SK-N-SH treated with all-trans-retinoic acid at 6 μM for 48 hours (cell line): ENCODE results near the gene TMEM131.

ENCODE experiments used
- ATAC-seq: fragments of 200-7000 bp; cut with Tn5 transposase; 3 replicates; pipeline ENCODE4 v1.9.1; 2020; ENCODE audit warnings: mild to moderate bottlenecking, moderate library complexity
- CSDC2 ChIP-seq: fragments of 250-450 bp; sonication (Bioruptor Pico); IDR thresholded peaks from 2 replicates; pipeline ENCODE4 v1.5.0; 2020; ENCODE audit warnings: mild to moderate bottlenecking, moderate library complexity
- ESRRG ChIP-seq: fragments of 250-450 bp; sonication (Bioruptor Pico); IDR thresholded peaks from 2 replicates; pipeline ENCODE4 v1.6.1; 2021; ENCODE audit warnings: mild to moderate bottlenecking
- ISL1 ChIP-seq: fragments of 250-450 bp; sonication (Bioruptor Pico); IDR thresholded peaks from 2 replicates; pipeline ENCODE4 v2.1.2; 2022; ENCODE audit warnings: mild to moderate bottlenecking, moderate library complexity
- PATZ1 ChIP-seq: fragments of 250-450 bp; sonication (Bioruptor Pico); IDR thresholded peaks from 2 replicates; pipeline ENCODE4 v1.8.0; 2020; ENCODE audit warnings: mild to moderate bottlenecking, moderate library complexity, borderline replicate concordance
- PPARA ChIP-seq: fragments of 250-450 bp; sonication (Bioruptor Pico); IDR thresholded peaks from 2 replicates; pipeline ENCODE4 v1.5.0; 2020; ENCODE audit warnings: mild to moderate bottlenecking, borderline replicate concordance
- RARB ChIP-seq: fragments of 250-450 bp; sonication (Bioruptor Pico); IDR thresholded peaks from 2 replicates; pipeline ENCODE4 v1.8.0; 2021; ENCODE audit warnings: mild to moderate bottlenecking, moderate library complexity
- TCF4 ChIP-seq: fragments of 250-450 bp; sonication (Bioruptor Pico); IDR thresholded peaks from 2 replicates; pipeline ENCODE4 v1.8.0; 2021; ENCODE audit warnings: mild to moderate bottlenecking, moderate library complexity, borderline replicate concordance
- ZFP3 ChIP-seq: fragments of 250-450 bp; sonication (Bioruptor Pico); IDR thresholded peaks from 2 replicates; pipeline ENCODE4 v1.5.0; 2020; ENCODE audit warnings: mild to moderate bottlenecking, moderate library complexity
- TF ChIP-seq, protein P1 (sequence below): fragments of 250-450 bp; sonication (Bioruptor Pico); IDR thresholded peaks from 2 replicates; pipeline ENCODE4 v1.5.1; 2020; ENCODE audit warnings: low read depth, mild to moderate bottlenecking, moderate library complexity
- TF ChIP-seq, protein P2 (sequence below): fragments of 250-450 bp; sonication (Bioruptor Pico); IDR thresholded peaks from 2 replicates; pipeline ENCODE4 v1.5.0; 2020; ENCODE audit warnings: mild to moderate bottlenecking, moderate library complexity
- TF ChIP-seq, protein P3 (sequence below): fragments of 250-450 bp; sonication (Bioruptor Pico); IDR thresholded peaks from 2 replicates; pipeline ENCODE4 v1.8.0; 2021; ENCODE audit warnings: low read depth, mild to moderate bottlenecking, moderate library complexity, borderline replicate concordance
- TF ChIP-seq, protein P4 (sequence below): fragments of 250-450 bp; sonication (Bioruptor Pico); IDR thresholded peaks from 2 replicates; pipeline ENCODE4 v1.5.1; 2021; ENCODE audit warnings: mild to moderate bottlenecking, moderate library complexity

Gene TMEM131

DNA sequence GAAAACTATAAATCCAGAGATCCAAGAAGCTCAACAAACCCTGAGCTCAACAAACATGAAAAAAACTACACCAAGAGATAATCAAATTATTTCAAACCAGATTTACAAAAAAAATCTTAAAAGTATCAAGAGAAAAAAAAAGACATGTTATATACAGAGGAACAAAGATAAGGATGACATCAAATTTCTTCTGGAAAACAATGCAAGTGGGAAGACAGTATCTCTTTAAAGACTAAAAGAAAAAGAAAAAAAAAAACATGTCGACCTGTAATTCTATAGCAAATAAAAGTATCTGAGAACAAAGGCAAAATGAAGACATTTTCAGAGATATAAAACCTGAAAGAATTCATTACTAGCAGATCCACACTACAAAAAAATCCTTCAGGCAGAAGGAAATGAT is 21.3 kb downstream of the TMEM131 start:
- TF ChIP-seq PATZ1 (CRISPR knock-in tag), result no peak
- TF ChIP-seq, protein P1, sequence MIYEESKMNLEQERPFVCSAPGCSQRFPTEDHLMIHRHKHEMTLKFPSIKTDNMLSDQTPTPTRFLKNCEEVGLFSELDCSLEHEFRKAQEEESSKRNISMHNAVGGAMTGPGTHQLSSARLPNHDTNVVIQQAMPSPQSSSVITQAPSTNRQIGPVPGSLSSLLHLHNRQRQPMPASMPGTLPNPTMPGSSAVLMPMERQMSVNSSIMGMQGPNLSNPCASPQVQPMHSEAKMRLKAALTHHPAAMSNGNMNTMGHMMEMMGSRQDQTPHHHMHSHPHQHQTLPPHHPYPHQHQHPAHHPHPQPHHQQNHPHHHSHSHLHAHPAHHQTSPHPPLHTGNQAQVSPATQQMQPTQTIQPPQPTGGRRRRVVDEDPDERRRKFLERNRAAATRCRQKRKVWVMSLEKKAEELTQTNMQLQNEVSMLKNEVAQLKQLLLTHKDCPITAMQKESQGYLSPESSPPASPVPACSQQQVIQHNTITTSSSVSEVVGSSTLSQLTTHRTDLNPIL (CRISPR knock-in tag), result no peak
- TF ChIP-seq CSDC2, result no peak
- no peak for TF ChIP-seq TCF4 (CRISPR knock-in tag)
- no peak for TF ChIP-seq RARB (CRISPR knock-in tag)
- TF ChIP-seq, protein P2, sequence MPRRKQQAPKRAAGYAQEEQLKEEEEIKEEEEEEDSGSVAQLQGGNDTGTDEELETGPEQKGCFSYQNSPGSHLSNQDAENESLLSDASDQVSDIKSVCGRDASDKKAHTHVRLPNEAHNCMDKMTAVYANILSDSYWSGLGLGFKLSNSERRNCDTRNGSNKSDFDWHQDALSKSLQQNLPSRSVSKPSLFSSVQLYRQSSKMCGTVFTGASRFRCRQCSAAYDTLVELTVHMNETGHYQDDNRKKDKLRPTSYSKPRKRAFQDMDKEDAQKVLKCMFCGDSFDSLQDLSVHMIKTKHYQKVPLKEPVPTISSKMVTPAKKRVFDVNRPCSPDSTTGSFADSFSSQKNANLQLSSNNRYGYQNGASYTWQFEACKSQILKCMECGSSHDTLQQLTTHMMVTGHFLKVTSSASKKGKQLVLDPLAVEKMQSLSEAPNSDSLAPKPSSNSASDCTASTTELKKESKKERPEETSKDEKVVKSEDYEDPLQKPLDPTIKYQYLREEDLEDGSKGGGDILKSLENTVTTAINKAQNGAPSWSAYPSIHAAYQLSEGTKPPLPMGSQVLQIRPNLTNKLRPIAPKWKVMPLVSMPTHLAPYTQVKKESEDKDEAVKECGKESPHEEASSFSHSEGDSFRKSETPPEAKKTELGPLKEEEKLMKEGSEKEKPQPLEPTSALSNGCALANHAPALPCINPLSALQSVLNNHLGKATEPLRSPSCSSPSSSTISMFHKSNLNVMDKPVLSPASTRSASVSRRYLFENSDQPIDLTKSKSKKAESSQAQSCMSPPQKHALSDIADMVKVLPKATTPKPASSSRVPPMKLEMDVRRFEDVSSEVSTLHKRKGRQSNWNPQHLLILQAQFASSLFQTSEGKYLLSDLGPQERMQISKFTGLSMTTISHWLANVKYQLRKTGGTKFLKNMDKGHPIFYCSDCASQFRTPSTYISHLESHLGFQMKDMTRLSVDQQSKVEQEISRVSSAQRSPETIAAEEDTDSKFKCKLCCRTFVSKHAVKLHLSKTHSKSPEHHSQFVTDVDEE (CRISPR knock-in tag), result no peak
- no peak for TF ChIP-seq ESRRG (CRISPR knock-in tag)
- TF ChIP-seq ZFP3 (CRISPR knock-in tag), result no peak
- TF ChIP-seq, protein P3, sequence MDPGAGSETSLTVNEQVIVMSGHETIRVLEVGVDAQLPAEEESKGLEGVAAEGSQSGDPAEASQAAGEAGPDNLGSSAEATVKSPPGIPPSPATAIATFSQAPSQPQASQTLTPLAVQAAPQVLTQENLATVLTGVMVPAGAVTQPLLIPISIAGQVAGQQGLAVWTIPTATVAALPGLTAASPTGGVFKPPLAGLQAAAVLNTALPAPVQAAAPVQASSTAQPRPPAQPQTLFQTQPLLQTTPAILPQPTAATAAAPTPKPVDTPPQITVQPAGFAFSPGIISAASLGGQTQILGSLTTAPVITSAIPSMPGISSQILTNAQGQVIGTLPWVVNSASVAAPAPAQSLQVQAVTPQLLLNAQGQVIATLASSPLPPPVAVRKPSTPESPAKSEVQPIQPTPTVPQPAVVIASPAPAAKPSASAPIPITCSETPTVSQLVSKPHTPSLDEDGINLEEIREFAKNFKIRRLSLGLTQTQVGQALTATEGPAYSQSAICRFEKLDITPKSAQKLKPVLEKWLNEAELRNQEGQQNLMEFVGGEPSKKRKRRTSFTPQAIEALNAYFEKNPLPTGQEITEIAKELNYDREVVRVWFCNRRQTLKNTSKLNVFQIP (CRISPR knock-in tag), result no peak
- TF ChIP-seq, protein P4, sequence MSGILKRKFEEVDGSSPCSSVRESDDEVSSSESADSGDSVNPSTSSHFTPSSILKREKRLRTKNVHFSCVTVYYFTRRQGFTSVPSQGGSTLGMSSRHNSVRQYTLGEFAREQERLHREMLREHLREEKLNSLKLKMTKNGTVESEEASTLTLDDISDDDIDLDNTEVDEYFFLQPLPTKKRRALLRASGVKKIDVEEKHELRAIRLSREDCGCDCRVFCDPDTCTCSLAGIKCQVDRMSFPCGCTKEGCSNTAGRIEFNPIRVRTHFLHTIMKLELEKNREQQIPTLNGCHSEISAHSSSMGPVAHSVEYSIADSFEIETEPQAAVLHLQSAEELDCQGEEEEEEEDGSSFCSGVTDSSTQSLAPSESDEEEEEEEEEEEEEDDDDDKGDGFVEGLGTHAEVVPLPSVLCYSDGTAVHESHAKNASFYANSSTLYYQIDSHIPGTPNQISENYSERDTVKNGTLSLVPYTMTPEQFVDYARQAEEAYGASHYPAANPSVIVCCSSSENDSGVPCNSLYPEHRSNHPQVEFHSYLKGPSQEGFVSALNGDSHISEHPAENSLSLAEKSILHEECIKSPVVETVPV (CRISPR knock-in tag), result no peak
- TF ChIP-seq ISL1, result no peak
- TF ChIP-seq, all 23 proteins: peak for 0
- no peak for ATAC-seq

DNA sequence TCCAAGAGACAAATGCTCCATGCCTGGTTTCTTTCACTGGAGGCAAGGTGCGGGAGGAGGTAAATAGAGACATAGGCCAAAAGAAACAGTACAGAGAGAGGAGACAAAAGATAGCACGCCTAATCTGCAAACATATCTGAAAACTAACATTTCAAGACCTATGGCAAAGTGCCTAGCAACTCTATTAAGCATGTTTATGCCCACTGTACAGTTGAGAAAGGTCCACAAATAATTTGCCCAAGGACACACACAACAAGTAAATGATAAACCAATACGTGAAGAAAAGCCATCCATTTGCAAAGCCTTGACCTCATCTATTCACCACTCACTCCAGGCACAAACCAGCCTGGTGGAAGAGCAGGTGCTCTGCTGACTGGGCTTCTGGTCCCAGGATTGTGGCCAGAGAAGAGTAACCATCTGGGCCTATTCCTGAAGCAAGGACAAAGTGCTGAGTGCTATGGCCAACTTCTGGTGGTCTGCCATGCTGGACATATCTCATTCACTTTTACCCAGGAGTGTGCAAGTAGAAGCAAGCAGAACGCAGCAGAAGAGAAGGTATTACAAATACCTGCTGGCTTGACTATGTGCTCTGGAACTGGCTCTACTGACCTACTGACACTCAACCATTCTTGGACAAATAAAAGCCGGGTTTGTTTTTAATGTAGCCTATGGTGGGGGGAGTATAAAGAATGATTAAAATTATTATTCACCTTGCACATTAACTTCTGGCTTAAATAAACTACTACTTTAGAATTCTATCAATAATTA is 25.3 kb downstream of the TMEM131 start:
- TF ChIP-seq ZFP3 (CRISPR knock-in tag), result no peak
- TF ChIP-seq, protein P1 (CRISPR knock-in tag), result no peak
- ATAC-seq, result no peak

DNA sequence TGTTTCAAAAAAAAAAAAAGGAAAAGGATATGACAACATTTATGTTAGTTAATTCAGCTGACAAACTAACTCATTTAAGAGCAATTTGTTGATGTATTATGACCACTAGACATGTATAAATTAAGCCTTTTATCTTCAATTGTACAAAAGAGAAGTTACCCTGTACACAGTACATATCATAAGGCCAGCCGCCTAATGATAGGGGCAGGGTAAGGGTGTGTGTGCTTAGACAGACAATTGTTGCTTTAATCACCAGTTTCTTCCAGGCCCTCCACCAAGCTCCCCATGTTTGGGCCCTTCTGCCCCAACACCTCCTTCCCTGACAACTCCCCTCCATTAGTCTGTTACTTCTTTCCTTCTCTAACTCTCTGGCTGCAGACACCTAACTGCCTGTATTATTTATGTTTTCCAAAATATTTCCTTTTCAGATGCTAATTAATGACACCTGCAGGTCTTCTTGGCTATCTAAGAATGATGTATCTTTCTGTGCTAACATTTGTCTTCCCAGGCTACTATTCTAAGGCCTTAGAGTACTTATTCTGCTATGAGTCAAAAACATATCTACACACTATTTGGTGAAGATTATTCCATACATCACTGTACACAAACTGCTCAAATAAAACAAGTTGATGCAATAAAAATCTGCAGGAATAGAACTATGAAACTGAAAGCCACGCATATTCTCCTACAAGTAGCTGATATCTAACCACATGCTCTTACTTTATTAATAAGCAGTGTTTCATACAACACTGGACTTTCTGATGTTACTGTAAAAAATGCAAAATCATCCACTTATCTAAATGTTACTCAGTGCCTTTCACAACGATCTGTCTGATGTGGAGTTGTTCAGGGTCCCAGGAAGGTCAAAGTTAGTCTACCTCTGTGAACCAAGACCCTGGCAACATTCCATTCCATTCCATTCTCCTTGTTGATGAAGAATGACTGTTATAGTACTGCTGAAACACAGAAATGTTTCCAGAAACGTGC is 26.4 kb downstream of the TMEM131 start:
- ATAC-seq, result no peak
- TF ChIP-seq ISL1, result no peak
- no peak for TF ChIP-seq ESRRG (CRISPR knock-in tag)

DNA sequence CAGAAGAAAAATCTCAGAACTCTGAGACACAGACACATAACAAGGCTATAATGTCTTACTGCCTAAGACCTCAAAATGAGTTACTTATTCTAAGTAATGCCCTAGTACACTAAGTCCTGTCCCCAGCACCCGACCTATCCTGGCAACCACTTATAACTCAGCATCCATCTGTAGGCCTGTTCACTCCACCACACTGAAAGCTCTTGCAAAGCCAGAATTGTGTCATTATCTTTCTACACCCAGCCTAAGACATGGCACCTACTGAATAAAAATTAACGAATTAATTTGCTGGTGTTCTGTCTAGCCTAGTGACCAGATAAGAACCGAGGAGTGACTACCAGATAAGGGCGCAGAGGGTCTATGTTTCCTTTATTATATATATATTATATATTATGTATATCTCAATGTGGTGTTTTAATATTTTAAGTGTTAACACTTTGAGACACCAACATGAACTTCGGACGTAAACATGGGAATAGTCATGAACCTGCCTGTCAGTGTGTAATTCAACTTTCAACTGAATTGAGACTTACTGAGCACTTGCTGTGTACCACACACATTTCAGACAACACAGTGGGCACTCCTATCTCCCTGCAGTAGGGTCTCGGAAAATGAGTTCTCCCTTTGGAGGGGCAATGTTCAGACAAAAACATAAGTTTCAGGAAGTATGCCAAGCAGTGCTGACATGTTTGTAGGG is 27.7 kb downstream of the TMEM131 start:
- ATAC-seq, result no peak
- no peak for TF ChIP-seq PPARA (CRISPR knock-in tag)
